NCI-H2029 treated with DMSO at 0.1 percent for 48 hours (cell line): Measurements from ENCODE around the gene ZNF627.
A peak's percentile ranks its signal among the peaks of the same experiment; 100 is the strongest.
"Not testable (repeated sequence)": the region's sequence is repeated elsewhere in the genome, so short reads cannot be mapped to it uniquely, and the experiment has no call there.

Experiments
- DNase-seq: peaks from one replicate; lab custom pipeline; 2025; lab: John Stamatoyannopoulos, UW

The ZNF627 gene

DNA sequence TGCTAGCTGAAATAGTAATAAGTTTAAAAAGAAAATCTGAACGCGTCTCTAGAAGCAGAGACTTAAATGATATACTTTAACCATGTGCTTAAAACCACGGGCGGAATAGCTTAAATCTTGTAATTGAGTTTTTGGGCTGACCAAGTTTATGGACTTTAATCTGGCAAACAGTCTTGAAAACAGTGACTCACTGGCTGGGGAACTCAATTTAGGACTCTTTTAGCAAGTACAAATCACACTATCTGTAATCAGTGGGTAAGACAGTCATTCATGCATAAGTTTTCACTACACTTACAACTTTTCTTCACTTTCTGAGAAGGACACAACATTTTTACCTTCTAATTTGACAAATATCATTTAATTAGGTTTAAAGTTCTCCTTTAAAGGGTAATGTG is 26.8 kb downstream of the ZNF627 start:
- no peak for DNase-seq

- DNase-seq: no peak
These were observed 29.0 kb downstream of the ZNF627 start for GRCh38 chr19:11626252-11626651.

DNA sequence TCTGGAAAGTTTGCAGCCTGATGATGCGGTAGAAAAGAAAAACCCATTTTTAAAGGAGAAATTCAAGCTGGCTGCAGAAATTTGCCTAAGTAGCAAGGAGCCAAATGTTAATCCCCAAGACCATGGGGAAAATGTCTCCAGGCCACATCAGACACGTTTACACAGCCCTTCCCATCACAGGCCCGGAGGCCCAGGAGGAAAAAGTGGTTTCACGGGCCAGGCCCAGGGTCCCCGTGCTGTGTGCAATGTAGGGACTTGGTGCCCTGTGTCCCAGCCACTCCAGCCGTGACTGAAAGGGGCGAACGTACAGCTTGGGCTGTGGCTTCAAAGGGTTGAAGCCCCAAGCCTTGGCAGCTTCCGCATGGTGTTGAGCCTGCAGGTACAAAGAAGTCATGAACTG is 35.9 kb downstream of the ZNF627 start:
- DNase-seq: no peak

DNA sequence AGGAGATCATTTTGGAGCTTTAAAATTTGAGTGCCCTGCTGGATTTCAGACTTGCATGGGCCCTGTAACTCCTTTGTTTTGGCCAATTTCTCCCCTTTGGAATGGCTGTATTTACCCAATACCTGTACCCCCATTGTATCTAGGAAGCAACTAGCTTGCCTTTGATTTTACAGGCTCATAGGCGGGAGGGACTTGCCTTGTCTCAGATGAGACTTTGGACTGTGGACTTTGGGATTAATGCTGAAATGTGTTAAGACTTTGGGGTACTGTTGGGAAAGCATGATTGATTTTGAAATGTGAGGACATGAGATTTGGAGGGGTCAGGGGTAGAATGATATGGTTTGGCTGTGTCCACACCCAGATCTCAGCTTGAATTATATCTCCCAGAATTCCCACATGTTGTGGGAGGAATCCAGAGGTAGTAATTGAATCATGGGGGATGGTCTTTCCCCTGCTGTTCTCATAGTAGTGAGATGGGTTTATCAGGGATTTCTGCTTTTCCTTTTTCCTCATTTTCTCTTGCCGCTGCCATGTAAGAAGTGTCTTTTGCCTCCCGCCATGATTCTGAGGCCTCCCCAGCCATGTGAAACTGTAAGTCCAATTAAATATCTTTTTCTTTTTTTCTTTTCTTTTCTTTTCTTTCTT is 36.9 kb downstream of the ZNF627 start:
- not testable (repeated sequence) for DNase-seq

DNA sequence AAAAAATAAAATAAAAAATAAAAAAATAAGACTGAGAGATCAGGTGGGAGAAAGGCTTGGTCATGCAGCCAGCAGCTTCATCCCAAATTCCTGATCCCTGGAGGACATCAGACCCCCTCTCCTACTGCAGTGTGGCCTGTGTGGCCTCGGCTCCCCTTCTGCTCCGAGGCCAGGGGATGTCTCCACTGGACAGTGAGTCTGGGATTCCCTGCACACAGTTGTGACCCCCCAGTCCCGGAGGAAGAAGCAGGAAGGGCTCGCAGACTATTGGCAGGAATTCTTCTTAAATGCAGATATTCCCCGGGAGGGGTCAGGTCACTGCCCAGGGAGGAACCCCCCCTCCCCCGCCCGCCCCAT is 41.9 kb downstream of the ZNF627 start:
- no peak for DNase-seq

DNA sequence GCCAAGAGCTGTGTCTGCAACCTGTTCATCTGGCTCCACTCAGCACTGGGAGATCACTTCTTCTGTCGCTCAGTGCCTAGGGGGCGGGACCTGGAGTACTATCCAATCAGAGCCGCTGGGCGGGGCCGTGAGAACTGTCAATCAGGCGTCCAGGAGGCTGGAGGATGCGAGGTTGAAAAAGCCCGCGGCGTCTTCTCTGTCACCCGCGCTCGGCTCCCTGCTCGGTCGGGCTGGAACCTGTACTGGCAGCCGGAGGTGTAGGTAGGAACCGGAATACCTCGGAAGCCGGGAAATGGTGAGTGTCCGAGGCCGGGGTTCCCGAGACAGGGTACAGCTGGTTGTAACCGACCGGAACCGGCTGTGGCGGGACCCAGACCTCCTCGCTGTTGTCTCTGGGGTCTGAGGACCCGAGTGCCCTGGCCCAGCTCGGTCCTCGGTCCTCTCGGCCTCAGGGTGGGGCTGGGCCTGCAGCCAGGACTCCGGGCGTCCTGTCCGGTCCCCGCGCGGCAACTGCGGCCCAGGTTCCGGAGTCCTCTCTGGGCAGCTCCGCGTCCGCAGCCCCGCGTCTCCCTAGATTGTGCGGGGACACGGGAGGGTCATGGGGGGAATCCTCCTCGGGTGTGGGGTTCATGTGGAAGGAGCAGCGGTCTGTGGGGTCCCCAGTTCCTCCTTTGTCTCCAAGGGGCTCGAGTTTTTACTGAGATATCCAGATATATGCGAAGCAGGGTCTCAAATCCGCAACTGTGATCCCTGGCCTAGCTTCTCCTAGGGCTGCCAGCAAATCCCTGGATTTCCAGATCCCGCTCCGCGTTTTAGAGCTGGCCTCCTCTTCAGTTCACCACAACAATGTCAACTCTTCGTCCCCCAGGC is 42.6 kb downstream of the ZNF627 start:
- DNase-seq: peak; percentile 91

GRCh38 chr19:11641244-11641643 is 44.0 kb downstream of the ZNF627 start:
- no peak for DNase-seq

DNA sequence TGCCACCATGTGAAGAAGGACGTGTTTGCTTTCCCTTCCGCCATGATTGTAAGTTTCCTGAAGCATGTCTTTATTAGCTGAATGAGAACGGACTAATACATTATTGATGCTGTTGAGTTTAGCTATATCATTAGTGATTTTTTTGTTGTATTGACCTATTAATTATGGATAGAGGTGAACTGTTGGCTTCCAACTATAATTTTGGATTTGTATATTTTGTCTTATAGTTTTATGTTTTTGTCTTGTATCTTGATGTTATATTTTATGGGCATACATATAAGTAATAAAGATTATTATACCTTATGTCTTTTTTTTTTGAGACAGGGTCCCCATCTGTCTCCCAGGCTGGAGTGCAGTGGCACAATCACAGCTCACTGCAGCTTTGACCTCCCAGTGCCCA is 45.6 kb downstream of the ZNF627 start:
- DNase-seq: no peak

- DNase-seq: no peak
These were observed 52.7 kb downstream of the ZNF627 start for GRCh38 chr19:11649941-11650340.

GRCh38 chr19:11651062-11651461 is 53.8 kb downstream of the ZNF627 start:
- no peak for DNase-seq

DNA sequence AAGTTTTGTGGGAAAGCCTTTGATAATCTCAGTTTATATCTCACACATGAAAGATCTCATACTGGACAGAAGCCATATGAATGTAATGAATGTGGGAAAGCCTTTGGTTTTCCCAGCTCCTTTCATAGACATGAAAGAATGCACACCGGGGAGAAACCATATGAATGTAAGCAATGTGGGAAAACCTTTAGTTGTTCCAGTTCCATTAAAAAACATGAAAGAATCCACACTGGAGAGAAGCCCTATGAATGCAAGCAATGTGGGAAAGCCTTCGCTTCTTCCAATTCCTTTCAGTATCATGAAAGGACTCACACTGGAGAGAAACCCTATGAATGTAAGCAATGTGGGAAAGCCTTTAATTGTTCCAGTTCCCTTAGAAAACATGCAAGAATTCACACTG is 54.8 kb downstream of the ZNF627 start:
- DNase-seq: no peak

- DNase-seq: no peak
These were observed 55.2 kb downstream of the ZNF627 start for GRCh38 chr19:11652492-11652891.

- no peak for DNase-seq
These were observed 59.3 kb downstream of the ZNF627 start for GRCh38 chr19:11656535-11656934.

DNA sequence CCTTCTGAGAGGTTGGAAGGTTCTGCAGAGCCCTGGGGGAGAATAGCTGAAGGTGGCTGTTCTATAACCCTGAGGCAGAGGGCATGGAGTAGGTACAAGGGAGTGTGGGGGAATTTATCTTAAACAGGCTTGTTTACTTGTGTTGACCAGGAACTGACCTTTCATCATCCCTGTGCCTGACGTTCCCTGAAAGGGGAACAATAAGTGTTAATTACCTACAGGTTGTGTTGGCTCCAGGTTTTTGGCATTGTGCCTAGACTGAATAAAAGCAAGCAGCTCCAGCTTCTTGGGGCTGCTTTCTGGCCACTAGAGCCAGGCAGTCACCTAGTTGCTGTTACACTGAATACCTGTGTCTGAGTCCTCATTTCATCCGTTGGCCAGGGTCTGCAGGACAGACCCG is 60.0 kb downstream of the ZNF627 start:
- peak; percentile 73 for DNase-seq

DNA sequence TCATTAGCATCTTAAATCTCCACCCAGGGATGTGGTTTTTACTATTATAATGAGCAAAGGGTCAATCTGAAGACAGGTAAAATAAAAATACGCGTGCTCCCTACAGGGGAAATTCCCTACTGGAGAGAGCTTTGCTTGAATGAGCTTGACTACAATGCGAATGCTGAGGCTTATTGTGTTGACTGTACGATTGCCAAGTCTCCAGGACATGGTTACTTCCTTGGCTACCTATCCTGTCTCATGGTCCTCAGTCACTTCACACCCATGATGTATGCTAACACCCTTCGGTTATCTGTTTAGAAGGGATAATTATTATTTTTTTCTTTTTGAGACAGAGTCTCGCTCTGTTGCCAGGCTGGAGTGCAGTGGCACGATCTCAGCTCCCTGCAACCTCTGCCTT is 61.7 kb downstream of the ZNF627 start:
- peak; percentile 85 for DNase-seq

- DNase-seq: no peak
These were observed 62.3 kb downstream of the ZNF627 start for GRCh38 chr19:11659612-11660011.

GRCh38 chr19:11662278-11662677 is 65.0 kb downstream of the ZNF627 start:
- DNase-seq: no peak

- DNase-seq: no peak
These were observed 65.9 kb downstream of the ZNF627 start for GRCh38 chr19:11663181-11663591.
